Central memory CD4-positive, alpha-beta T cell (primary cell): ENCODE data around the gene NLGN1.
"Not testable (repeated sequence)": the region's sequence is repeated elsewhere in the genome, so short reads cannot be mapped to it uniquely, and the experiment has no call there.

Source experiments
- DNase-seq: peaks from one replicate; pipeline ENCODE4 v3.0.0; 2022

Gene NLGN1

DNA sequence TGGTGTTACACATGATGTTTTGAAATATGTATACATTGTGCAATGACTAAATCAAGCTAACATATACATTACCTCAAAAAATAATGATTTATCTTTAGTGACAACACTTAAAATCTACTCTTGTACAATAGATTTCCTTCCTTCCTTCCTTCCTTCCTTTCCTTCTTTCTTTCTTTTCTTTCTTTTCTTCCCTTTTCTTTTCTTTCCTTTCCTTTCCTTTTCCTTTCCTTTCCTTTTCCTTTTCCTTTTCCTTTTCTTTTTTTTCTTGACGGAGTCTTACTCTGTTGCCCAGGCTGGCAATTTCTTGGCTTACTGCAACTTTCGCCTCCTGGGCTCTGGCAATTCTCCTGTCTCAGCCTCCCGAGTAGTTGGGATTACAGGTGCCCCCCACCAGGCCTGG lies 170.5 kb downstream of the NLGN1 start:
- no peak for DNase-seq

DNA sequence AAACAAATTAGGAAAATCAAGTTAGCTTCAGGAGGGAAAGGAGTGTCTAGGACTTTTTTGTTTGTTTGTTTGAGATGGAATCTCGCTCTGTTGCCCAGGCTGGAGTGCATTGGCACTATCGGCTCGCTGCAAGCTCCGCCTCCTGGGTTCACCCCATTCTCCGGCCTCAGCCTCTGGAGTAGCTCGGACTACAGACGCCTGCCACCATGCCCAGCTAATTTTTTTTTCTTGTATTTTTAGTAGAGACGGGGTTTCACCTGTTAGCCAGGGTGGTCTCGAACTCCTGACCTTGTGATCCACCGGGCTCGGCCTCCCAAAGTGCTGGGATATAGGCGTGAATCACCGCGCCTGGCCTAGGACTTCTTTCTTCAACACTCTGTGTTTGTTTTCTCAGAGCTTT lies 171.1 kb downstream of the NLGN1 start:
- DNase-seq = no peak

GRCh38 chr3:173583496-173583895 lies 186.0 kb downstream of the NLGN1 start:
- no peak for DNase-seq

- no peak for DNase-seq
Measured at GRCh38 chr3:173584093-173584837, 186.7 kb downstream of the NLGN1 start.

DNA sequence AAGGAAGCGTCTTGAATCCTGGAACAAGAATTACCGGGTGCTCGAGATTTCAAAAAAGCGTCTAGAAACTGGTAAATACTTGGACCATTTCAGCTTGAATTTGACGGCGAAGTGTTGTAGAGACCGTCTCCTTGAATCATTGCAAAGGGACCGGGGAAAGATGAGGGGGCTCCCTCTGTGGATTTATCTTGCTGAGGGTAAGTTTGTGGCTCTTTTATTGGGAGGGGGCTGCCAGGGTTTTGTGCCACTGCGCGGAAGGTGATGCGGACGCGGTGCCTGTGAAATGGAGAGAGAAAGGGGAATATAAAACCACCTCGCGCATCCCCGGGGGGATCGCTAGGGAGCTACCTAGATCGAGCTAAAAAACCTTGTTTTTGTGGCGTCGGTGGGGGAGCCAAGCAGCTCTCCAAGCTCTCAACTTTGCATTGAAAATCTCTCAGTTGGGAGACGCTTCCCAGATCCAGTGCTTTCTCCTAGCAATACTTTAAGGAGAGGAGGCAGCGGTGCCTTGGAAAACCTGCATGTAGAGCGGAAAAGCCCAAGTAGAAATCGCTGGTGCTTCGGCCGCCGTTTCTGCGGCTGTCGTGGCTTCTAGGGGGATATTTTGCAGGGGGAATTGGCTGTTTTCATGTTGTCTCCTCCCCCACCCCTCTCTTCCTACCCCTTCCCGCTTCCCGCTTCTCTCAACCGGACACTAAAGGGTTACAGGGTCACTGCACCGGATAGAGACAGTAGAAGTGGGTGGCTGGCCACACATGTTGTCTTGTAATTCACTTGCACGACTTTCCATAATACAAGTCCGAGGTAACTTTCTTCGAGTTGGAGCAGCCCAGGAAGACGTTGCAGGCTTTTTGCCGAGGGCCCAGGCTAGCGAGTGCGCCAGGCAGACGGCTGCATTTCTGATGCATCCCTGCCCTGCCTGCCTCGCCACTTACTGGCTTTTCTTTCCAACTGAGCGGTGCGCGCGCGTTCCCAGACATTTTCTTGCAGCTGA lies 187.6 kb downstream of the NLGN1 start:
- no peak for DNase-seq

DNA sequence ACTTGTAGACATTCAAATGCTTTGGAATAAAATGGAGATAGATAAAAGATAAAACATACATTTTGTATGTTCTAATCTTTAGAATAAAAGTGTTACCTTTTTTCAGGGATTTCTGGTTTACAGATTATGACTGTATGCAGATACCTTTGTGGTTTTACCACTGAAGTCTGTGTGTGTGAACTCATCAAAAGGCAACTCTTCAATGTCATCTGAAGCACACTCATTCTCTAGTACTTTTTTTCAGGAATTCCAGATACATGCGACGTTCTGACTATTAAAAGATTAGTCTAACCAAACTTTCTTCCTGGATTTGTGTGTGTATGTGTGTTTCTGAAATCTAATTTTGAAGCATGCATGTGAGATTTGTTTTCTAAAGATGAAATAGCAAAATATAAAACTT lies 188.6 kb downstream of the NLGN1 start:
- no peak for DNase-seq

- DNase-seq = no peak
Measured at GRCh38 chr3:173587055-173587454, 189.5 kb downstream of the NLGN1 start.

GRCh38 chr3:173588556-173588955 lies 191.0 kb downstream of the NLGN1 start:
- DNase-seq = no peak

DNA sequence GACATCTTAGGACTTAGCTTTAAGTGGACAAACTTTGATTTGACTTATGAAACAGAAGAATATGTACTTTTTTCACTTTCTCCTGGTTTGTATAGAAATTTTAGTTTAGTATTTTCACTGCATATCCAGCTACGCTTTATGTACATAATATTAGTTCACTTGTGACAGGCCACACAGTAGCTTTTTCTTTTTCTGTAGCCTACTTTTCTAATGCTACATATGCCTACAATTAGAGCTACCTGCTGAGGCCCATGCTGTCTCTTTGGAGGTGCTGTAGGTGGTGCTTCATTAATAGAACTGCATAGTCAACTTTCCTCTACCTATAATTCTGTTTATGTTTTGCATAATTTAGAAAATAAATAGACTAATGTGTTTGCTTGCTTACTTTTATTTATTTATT lies 191.6 kb downstream of the NLGN1 start:
- no peak for DNase-seq

GRCh38 chr3:173591401-173591800 lies 193.9 kb downstream of the NLGN1 start:
- DNase-seq = no peak

GRCh38 chr3:173594881-173595280 lies 197.3 kb downstream of the NLGN1 start:
- DNase-seq = not testable (repeated sequence)

GRCh38 chr3:173599673-173600072 lies 202.1 kb downstream of the NLGN1 start:
- DNase-seq = no peak

GRCh38 chr3:173614522-173614921 lies 217.0 kb downstream of the NLGN1 start:
- DNase-seq = no peak

DNA sequence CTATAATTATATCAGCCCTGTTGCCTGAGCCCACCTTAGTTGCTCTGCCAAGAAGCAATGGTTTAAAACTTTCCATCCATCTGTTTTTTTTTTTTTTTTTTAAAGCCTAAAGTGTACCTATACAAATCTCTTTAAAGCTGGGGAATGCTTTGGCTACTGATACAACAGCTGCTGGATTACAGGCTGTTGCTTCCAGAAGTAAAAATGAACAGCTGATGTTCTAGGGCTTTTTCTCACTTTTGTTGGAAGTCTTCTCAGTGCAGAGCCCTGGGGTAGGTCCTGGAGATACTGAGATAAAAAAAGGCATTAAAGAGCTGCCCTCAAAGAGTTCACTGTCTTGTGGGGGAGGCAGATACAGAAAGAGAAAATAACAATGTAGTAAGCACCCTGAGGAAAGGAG lies 218.1 kb downstream of the NLGN1 start:
- no peak for DNase-seq

GRCh38 chr3:173617490-173617889 lies 219.9 kb downstream of the NLGN1 start:
- no peak for DNase-seq

- no peak for DNase-seq
Measured at GRCh38 chr3:173618148-173618547, 220.6 kb downstream of the NLGN1 start.

GRCh38 chr3:173618703-173619102 lies 221.2 kb downstream of the NLGN1 start:
- no peak for DNase-seq

DNA sequence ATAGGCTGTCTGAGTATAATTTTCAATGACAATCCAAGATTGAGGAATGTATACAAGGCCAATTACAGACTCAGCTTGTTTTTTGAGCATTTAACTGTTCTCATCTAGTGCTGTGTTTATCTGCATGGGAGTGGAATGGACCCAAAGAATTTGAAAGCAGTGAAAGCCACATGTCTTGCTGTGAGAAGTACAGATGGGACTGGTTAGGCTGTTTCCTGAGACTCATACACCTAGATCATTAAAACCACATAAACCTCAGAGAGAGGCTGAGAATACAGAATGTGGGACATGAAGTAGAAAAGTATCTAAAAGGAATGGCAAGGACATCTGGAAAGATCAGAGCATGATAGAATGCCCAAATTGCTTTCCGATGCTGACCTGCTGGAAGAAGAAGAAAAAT lies 224.6 kb downstream of the NLGN1 start:
- DNase-seq = no peak

- DNase-seq = no peak
Measured at GRCh38 chr3:173624086-173624485, 226.5 kb downstream of the NLGN1 start.

GRCh38 chr3:173630849-173631248 lies 233.3 kb downstream of the NLGN1 start:
- no peak for DNase-seq

DNA sequence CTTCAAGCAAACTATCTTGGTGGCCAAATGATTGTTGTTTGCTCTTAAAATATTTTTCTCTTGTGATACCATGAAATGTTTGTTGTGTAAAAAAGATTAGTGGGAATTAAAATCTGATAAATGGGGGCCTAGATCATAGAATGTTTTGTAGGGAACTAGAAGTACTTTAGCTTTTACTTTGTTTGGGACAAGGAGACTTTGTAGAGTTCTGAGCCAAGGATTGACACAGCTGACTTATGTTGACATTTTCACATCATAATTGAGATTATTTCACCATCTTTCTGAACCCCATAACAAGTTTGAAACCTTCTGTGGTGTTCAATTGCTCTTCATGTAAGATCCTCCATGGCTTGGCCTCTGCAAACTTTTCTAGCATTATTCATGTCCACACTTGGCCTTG lies 235.4 kb downstream of the NLGN1 start:
- DNase-seq = no peak

- DNase-seq = no peak
Measured at GRCh38 chr3:173635826-173636225, 238.3 kb downstream of the NLGN1 start.

- no peak for DNase-seq
Measured at GRCh38 chr3:173639098-173639497, 241.6 kb downstream of the NLGN1 start.

GRCh38 chr3:173641696-173642095 lies 244.2 kb downstream of the NLGN1 start:
- DNase-seq = no peak
